Neuron (in vitro differentiated cells): ENCODE results near the gene EVL.

Experiments used
- H2AFZ ChIP-seq: one replicate; pipeline ENCODE4 v1.6.1; 2013; ENCODE audit warnings: low read depth, mild to moderate bottlenecking, inconsistent platforms, low read length, moderate library complexity
- H3K27me3 ChIP-seq: one replicate; pipeline ENCODE4 v1.6.1; 2013; ENCODE audit warnings: low read length; ENCODE audit not compliant: insufficient read depth
- H3K36me3 ChIP-seq: one replicate; pipeline ENCODE4 v1.6.1; 2013; ENCODE audit warnings: low read length; ENCODE audit not compliant: insufficient read depth
- H3K4me1 ChIP-seq: one replicate; pipeline ENCODE4 v1.6.1; 2013; ENCODE audit warnings: low read length; ENCODE audit not compliant: insufficient read depth
- H3K4me3 ChIP-seq: 2 replicates; pipeline ENCODE4 v1.5.1; 2013; ENCODE audit warnings: mild to moderate bottlenecking, low read length, moderate library complexity
- H3K9me3 ChIP-seq: one replicate; pipeline ENCODE4 v1.6.1; 2013; ENCODE audit warnings: low read length

Gene EVL

GRCh38 chr14:100117026-100117425 is 51.8 kb downstream of the EVL start:
- no peaks in the 10 kb centered on the region for H3K9me3 ChIP-seq
- H2AFZ ChIP-seq: no peak overlapping the region
- no peaks in the 10 kb centered on the region for H3K27me3 ChIP-seq
- H3K4me1 ChIP-seq: no peaks in the 10 kb centered on the region
- no peak overlapping the region for H3K4me3 ChIP-seq
- peaks cover 5% of the 10 kb centered on the region for H3K36me3 ChIP-seq

DNA sequence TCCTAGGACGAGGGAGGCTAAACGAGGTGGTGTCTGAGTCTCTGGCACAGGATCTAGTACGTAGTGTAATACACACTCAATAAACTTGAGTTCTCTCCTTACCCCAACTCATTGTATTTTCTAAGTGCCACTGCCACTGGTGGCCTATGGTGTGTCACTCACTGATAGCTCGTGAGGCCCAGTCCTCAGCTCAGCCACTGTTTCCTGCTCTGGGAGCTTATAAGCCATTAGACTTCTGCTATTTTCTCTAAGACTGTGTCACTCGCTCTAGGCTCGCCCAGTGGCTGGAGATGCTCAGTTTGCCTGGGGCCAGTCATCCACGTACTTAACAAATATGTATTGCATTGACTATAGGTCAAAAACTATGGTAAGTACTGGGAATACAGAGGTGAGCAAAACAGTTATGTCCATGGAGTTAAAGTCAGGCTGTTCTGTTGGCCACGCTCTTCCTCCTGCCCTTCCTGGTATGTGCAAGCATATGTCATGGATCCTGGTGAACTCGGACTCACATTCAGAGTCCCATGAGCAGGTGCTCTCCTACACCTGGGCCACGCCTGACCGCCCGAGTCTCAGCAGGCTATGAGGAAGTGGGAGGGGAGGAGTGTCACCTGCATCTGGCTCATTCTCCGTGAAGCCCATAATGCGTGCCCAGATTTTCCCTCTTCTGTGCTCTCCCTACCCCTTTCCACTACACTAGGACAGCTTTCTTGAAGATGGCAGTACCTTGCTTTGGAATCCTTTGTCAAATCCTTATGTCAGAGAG is 52.6 kb downstream of the EVL start:
- Histone ChIP-seq H3K4me3 (no peak overlapping the region), H3K27me3 (no peaks in the 10 kb centered on the region), H3K4me1 (no peaks in the 10 kb centered on the region), H3K36me3 (peaks cover 5% of the 10 kb centered on the region), H3K9me3 (no peaks in the 10 kb centered on the region), H2AFZ (no peak overlapping the region)

- Histone ChIP-seq H2AFZ (no peak overlapping the region), H3K27me3 (no peaks in the 10 kb centered on the region), H3K9me3 (no peaks in the 10 kb centered on the region)
Observed at GRCh38 chr14:100118396-100119011, 53.3 kb downstream of the EVL start.

DNA sequence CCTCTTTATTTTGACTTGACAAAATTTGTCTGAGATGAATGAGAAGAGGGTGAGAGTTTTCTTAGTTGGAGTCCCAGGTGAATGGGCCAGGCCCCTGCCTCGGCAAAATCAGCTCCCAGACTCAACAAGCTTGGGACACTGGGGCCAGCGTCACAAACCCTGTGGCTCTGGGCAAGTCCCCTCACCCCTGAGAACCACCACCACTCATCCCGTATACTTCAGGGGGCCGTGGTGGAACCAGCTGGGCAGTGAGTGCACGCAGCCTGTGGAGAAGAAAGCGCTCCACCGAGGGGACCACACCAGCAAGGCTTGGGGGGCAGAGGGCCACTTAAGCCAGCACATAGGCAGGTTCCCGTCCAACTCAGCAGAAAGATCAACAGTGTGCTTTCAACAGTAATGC is 54.0 kb downstream of the EVL start:
- Histone ChIP-seq H3K27me3 (no peaks in the 10 kb centered on the region), H3K9me3 (no peaks in the 10 kb centered on the region), H3K4me3 (no peak overlapping the region), H3K4me1 (no peaks in the 10 kb centered on the region), H3K36me3 (peaks cover 15% of the 10 kb centered on the region), H2AFZ (no peak overlapping the region)

More at GRCh38 chr14:100118396-100119011, 53.3 kb downstream of the EVL start:
- Histone ChIP-seq H3K4me3 (no peak overlapping the region), H3K36me3 (peaks cover 8% of the 10 kb centered on the region), H3K4me1 (no peaks in the 10 kb centered on the region)

- no peak overlapping the region for H3K4me3 ChIP-seq
- no peak overlapping the region for H2AFZ ChIP-seq
- H3K4me1 ChIP-seq: no peaks in the 10 kb centered on the region
- H3K9me3 ChIP-seq: no peaks in the 10 kb centered on the region
- no peaks in the 10 kb centered on the region for H3K27me3 ChIP-seq
- H3K36me3 ChIP-seq: peaks cover 26% of the 10 kb centered on the region
Observed at GRCh38 chr14:100120522-100121269, 55.5 kb downstream of the EVL start.

DNA sequence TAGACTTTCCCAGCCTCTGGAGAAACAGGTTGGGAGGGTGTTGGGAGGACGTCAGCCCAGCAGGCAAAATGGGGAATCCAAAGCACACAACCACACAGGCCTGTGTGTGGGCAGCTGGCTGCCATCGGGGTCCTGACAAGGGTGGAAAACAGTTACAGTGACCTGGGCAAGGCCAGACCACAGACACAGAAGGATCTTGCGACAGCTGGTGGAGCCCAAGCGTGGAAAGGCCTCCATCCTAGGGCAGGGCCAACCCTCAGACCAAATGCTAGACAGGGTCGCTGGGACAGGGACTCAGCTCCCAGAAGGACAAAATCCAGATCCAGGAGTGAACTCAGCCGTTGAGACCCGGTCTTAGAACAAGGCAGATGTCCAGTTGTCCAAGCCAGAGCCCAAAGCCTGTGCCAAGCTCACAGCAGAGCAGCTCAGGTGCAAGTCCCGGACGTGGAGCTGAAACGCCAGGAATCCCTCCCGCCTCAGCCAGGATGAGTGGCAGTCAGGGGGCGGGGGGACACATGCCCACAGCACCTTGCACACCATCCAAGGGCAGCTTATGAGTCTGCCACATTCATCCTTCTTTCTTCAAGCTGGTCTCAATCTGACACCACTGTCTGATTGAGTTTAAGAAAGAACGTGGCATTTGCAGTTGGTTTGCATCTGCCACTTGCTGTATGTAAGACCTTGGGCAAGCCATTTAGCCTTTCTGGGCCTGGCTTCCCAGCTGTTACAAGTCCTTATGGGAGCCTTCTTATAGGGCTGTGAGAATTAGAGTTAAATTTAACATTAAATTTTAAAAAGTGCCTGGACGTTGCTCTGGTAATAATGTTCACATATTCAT is 56.6 kb downstream of the EVL start:
- peaks cover 37% of the 10 kb centered on the region for H3K36me3 ChIP-seq
- no peaks in the 10 kb centered on the region for H3K4me1 ChIP-seq
- no peaks in the 10 kb centered on the region for H3K27me3 ChIP-seq
- no peak overlapping the region for H3K4me3 ChIP-seq
- H3K9me3 ChIP-seq: no peaks in the 10 kb centered on the region
- H2AFZ ChIP-seq: no peak overlapping the region

- Histone ChIP-seq H3K9me3 (no peaks in the 10 kb centered on the region), H3K4me1 (no peaks in the 10 kb centered on the region), H3K27me3 (no peaks in the 10 kb centered on the region), H2AFZ (no peak overlapping the region), H3K4me3 (no peak overlapping the region), H3K36me3 (peaks cover 42% of the 10 kb centered on the region)
Observed at GRCh38 chr14:100122481-100123223, 57.4 kb downstream of the EVL start.

- H3K27me3 ChIP-seq: no peaks in the 10 kb centered on the region
- peaks cover 47% of the 10 kb centered on the region for H3K36me3 ChIP-seq
- H3K9me3 ChIP-seq: no peaks in the 10 kb centered on the region
- no peak overlapping the region for H3K4me3 ChIP-seq
- no peaks in the 10 kb centered on the region for H3K4me1 ChIP-seq
- H2AFZ ChIP-seq: no peak overlapping the region
Observed at GRCh38 chr14:100123618-100124017, 58.4 kb downstream of the EVL start.

- H3K36me3 ChIP-seq: peaks cover 48% of the 10 kb centered on the region
- no peaks in the 10 kb centered on the region for H3K4me1 ChIP-seq
Observed at GRCh38 chr14:100124551-100125088, 59.4 kb downstream of the EVL start.

DNA sequence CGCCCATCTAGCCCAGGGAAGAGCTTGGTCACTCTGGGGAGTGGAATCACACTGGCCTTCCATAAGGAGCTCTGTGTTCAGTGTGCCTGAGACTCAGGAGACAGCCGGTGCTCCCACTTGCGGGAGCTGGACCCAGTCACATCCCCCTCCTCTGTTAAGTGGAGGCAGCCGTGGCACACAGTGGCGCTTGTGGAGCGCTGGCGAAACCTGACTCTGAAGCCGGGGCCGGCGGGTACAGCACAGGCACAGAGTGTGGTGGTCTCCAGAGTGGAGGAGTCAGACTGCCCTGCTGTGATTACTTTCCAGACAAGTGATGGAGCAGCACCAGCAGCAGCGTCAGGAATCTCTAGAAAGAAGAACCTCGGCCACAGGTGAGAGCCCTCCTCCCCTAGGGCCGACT is 61.2 kb downstream of the EVL start:
- H3K4me1 ChIP-seq: no peaks in the 10 kb centered on the region
- peaks cover 61% of the 10 kb centered on the region for H3K36me3 ChIP-seq
- H3K9me3 ChIP-seq: no peaks in the 10 kb centered on the region
- no peak overlapping the region for H3K4me3 ChIP-seq
- H2AFZ ChIP-seq: no peak overlapping the region
- H3K27me3 ChIP-seq: no peaks in the 10 kb centered on the region

More at GRCh38 chr14:100124551-100125088, 59.4 kb downstream of the EVL start:
- Histone ChIP-seq H2AFZ (no peak overlapping the region), H3K9me3 (no peaks in the 10 kb centered on the region), H3K27me3 (no peaks in the 10 kb centered on the region), H3K4me3 (no peak overlapping the region)

DNA sequence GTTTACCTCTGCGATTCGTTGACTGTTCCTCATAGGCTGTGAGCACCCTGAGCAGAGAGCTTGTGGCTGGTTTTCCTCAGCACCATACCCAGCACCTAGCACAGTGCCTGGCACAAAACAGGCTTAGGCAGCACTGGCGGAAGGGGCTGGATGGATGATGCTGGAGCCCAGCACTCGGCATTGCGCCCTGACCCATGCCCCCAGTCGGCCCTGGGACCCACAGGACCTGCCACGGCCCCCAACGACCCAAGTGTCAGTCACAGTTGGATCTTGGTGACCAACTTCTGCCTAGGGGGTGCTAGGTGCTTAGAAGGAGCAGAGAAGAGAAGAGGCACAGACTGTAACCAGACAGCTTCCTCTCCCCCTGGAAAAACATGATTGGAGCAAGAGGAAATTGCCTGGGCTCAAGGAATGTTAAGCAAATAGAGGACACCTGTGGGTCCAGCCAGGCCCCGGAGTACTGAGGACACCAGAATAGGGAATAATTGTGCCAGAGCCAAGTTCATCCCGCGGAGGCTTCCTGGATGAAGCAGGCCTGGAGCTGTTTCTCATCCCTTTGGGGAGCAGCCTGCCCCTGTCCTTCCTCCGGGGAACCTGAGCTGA is 62.7 kb downstream of the EVL start:
- no peaks in the 10 kb centered on the region for H3K4me1 ChIP-seq
- no peaks in the 10 kb centered on the region for H3K27me3 ChIP-seq
- H3K36me3 ChIP-seq: peaks cover 74% of the 10 kb centered on the region
- H3K9me3 ChIP-seq: no peaks in the 10 kb centered on the region
- H3K4me3 ChIP-seq: no peak overlapping the region
- H2AFZ ChIP-seq: no peak overlapping the region

- Histone ChIP-seq H3K4me3 (no peak overlapping the region), H3K4me1 (no peaks in the 10 kb centered on the region), H3K9me3 (no peaks in the 10 kb centered on the region), H3K27me3 (no peaks in the 10 kb centered on the region), H2AFZ (no peak overlapping the region), H3K36me3 (peaks cover 69% of the 10 kb centered on the region)
Observed at GRCh38 chr14:100128688-100129087, 63.5 kb downstream of the EVL start.
